HG03354 (cell line): ENCODE results near the gene CTTN.

Experiments used
- ATAC-seq: cut with Tn5 transposase; IDR thresholded peaks from one replicate; pipeline ENCODE4 v1.9.1; 2021; ENCODE audit warnings: mild to moderate bottlenecking; ENCODE audit not compliant: unreplicated experiment, poor library complexity, severe bottlenecking

CTTN gene

DNA sequence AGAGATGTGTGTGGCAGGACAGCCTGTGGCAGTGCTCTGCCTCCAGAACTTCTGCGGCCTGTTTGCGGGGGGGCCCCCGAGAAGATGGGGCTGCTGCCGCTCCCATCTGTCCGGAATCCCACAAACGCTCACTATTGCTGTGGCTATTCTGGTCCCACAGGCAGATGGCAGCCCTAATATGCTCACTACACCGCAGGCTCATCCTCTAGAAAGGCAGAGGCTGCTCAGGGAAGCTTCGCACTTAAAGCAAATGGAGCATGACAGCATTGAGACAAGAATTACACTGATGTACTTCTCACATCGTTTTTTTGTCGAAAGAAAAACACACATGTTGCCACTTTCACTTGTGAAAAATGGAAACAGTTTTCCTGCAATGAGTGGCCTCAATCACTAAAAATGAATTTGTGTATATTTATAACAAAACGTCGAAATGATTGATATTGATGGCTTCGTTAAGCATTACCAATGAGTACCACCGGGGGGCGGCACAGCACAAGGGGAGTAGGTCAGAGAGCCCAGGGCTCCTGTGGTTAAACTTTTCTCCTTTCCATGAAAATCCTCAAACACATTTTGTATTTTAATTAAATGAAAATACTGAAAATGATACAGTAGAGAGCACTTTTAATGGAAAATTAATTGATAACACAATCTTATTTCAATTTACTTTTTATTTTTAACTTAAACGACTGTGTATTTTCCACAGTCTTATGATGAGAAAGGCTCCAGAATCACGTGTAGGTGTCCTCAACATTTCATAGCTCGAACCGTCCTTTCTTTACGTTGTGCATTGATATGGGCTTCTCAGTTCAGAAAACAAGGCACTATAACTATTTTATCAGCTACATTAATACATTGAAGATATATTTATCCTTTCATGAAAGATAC lies 69.1 kb downstream of the CTTN start:
- ATAC-seq = no peak

DNA sequence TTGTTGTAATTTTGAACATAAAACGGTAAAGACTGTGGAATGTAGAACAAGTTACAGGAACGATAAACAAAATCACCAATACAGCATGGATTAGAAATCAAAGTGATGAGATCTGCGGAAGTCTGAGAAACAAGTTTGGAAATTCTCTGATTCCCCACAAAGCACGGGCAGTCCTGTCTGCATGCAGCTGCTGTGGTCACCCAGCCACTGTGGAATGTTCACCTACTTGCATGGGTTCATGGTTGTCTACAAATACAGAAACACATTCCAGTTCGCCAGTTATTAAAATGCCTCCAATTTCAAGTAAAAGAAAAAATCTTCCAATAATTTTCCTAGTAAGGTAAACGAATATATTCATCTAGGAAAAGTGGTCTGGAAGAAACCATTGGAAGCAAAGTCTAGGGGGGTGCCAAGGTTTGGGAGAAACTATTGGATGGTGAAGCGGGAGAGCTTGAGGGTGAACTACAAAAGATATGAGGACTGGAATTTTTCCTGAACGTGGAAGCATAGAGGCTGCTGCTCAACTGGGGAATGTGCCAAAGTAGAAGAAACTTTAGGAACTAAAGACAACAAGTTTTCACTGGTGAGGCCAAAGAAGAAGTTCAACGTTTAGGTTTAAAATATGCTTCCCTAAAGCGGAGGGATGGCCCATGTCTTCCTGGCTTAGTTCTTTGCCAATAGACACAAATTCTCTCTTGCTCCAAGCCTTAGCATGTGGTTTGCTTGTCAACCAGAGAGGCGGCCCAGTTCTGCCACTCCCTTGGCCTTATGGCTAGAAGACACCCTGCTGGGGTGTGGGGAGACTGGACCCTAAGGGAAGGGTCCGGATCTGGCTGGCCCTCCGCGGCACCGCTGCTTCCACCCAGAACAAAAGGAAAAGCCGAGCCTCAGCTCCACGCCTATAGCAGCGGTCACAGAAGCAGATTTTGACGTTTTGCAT lies 70.2 kb downstream of the CTTN start:
- no peak for ATAC-seq

DNA sequence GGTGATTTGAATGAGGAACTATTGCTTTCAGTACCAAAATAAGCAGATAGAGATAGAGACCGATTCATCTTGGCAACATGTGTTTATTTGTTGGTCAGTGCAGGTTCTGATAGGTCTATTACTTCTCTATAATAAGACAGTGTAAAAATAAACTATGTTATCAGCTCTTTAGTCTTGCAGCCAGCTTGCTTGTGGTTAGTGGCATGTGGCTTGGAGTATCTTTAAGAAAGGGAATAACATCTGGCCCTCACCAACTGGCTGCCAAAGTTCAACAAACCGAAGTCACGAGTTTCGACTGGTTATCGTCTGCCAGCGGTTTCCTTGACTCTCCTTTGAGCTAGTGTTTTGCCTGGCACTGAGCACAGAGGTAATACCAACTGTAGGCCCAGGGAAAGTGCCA lies 71.8 kb downstream of the CTTN start:
- peak; percentile 82 for ATAC-seq

DNA sequence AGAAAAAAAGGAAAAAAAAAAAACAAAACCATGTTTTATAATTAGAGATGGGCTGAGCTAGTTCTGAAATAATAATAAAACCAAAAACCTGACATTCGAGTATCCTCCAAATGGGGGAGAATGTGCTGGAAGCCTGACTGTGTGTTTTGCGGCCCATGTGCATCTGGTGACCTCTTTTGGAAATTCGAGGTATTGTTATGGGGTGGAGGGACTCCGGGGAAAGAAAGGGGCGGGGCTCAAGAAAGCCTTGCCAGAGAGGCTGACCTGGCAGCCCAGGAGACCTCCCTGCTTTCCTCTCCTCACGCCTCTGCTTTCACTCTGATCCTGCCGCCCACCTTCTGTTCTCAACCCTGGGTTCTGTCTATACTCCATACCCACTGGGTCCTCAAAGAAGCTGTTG lies 72.9 kb downstream of the CTTN start:
- ATAC-seq = no peak

DNA sequence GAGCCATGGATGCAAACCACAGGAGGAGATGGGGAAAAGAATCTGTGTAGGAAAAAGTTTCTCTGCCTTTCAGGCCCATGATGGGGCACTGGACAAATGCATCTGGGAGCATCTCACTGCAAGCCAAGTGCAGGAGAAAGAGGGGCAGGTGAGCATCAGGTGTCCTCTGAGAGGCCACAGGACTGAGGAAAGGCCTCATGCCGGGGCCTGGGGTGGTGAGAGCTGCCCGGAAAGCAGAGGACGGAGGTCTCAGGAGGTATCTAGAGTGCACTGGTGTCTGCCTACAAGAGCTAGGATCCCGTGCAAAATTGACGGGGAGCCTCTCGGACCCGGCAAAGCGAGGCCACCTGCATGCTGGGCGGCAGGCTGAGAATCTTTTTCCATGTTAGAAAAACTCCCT lies 73.9 kb downstream of the CTTN start:
- no peak for ATAC-seq

DNA sequence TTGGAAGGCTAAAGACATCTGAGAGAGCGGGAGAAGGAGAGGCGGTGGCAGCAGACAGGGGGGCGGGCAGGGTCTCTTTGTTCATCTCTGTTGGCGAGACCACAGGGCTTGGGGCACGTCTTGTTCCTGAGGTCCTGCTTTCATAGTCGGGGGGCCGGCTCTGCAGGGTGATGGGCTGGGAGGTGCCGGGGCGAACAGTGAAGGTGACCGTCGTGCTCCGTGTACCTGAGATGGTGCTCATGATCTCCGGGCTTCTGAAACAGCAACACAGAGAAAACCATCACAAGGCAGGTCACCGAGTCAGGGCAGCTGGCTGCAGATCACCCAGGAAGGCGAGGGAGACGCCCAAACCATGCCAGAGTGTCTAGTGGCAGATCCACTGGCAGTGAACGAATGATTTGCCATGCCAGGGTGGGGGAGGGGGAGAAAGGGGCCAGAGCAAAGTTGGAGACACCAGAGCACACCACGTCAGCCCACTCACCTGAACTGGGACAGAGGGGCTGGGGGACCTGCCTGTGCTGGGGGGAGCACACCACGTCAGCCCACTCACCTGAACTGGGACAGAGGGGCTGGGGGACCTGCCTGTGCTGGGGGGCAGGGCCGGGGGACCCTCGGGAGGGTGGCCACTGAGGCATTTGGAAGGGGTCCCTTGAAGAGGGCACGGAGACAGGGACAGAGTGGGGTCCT lies 75.0 kb downstream of the CTTN start:
- no peak for ATAC-seq

DNA sequence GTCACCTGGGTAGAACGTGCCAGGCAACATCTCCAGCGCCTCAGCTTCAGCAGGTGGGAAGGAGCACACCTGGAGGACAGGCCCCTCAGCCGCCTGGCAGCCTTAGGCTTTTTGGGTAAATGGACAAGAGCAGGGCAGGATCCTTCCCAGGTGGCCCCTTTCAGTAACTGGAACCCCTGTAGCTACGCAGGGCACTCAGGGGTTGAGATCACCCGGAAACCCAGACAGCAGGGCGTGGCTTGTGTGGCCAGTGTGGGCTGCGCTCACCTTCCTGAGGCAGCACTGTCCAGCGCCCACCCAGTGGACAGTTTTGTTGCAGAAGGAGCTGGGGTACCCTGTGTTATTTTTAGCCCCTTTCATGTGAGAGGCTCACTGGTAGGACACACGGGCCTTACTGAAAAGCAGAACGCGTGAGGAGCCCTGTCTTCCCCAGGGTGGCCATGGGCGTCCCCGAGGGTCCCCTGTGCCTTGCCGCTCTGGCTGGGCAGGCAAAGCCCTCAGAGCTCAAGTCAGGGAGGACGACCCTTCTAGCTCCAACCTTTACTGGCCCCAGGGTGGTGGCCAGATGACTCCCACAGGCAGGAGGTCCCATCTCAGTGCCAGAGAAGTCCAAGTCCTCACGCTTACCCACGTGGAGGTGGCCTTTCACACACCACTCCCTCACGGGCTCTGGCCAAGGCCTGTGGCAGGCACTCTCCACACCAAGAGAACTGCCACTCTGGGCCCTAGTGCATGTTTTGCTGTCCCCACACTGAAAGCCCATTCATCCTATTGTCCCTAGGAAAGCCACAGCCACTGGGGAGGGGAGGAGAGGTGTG lies 75.8 kb downstream of the CTTN start:
- ATAC-seq = no peak

DNA sequence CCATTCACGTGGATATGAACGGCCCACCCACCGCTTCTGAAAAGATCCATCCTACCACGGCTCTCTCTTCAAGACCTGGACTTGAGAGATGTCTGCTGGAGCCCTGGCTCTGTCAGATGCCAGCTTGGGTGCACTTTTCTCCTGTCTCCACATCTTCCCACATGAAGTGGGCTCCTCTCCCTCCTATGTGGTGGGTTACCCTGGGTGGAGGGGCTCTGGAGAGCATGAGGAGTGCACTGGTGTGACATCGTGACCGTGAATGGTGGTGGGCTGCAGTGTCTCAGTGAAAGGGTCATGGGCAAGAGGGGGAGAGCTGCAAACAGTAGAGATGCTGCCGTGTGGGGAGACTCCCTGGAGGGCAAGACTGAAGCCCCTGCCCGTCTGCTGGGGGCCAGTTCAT lies 76.4 kb downstream of the CTTN start:
- no peak for ATAC-seq

DNA sequence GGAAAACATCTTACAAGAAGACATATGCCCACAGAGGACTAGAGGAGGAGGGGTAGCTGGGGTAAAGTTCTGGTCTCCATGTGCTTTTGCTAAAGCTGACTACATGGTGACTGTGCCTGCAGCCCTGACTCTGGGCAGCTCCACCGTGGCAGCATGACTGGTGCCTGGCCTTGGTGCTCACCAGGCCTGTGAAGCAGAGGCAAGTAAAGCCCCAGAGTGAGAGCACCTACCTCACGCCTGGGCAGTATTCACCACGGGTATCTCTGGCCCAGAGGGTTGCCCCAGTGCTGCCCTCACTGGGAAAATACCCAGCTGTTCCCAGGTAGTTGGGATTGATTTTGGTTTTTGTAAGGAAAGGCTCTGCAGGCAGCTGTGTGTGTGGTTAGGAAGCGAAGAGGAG lies 78.3 kb downstream of the CTTN start:
- ATAC-seq = no peak

DNA sequence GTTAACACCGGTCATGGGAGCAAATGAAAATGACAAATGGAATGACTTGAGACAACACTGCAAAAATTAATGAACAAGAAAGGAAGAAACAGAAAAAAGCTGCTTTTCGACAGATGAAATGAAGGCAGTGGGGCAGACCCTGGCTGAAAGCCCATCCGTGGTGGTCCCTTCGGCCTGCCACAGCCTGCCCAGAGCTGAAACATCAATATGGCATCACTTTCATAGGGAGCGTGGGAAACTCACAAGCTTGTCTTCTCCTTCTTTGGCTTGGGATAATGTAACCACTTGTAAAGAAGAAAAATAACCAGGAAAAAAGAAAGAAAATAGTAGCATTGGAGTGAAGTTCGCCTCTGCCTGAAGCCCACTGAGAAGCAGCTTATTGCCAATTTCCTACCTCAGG lies 78.8 kb downstream of the CTTN start:
- no peak for ATAC-seq

DNA sequence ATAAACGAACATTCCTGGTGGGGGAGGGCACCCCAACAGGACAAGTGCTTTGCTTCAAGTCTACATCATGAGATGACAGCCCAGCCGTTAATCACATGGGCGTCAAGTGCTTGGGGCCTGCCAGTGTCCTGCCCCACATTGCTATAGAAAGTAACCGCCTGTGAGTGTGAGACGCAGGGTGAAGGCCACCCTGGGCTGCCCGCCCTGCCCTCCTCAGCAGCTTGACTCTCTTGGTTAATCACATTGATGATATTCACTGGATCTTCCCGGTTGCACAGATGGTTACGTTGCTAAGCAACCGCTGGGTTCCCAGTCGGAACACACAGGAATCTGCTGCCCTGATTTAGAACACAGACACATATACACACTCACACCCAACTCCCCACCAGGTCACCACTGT lies 79.3 kb downstream of the CTTN start:
- ATAC-seq = no peak

DNA sequence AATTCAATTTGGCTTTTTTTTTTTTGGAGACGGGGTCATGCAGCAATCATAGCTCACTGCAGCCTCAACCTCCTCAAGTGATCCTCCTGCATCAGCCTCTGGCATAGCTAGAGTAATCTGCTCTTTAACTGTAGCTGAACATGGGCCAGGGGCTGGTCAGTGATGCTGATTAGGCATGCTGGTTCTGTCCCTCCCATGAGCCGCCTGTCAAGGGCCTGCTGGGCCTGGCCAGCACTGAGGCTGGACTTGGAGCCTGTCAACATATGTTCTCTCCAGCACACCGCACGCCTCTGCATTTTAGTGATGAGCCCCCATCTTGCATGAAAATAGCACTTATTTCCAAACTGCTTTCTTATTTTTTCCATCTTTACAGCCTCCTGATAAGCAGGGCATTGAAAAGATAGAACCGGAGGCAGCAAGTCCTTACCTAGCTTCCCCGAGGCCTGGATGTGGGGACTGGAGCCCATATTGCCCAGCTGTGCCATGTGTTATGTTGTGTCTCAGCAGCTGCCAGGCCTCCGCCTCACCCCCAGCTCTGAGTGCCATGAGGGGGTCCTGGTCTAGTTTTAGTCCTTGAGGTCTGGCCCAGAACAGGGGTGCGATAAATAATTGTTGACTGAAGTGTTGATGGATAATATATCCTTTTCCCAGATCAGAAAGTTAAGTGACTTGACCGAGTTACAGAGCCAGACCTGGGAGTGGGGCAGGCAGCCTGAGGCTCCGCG lies 80.0 kb downstream of the CTTN start:
- no peak for ATAC-seq

DNA sequence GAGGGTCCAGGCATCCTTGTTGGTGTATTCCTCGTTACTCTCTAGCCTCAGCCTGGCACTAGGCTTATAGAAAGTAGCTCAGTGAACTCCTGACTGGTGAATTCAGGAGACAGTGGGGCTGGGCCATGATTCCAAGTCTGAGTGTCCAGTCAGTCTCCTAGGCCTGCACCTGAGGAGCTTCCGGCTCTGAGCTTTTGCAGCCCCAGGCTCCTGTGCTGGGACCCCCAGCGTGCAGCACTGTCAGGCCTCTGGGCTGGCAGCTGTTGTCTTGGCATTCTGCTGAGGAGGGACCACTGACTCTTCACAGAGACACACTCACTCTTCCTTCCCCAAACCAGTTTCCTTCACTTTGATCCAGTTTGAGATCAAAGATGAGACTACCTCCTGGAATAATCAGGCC lies 82.4 kb downstream of the CTTN start:
- ATAC-seq = no peak

DNA sequence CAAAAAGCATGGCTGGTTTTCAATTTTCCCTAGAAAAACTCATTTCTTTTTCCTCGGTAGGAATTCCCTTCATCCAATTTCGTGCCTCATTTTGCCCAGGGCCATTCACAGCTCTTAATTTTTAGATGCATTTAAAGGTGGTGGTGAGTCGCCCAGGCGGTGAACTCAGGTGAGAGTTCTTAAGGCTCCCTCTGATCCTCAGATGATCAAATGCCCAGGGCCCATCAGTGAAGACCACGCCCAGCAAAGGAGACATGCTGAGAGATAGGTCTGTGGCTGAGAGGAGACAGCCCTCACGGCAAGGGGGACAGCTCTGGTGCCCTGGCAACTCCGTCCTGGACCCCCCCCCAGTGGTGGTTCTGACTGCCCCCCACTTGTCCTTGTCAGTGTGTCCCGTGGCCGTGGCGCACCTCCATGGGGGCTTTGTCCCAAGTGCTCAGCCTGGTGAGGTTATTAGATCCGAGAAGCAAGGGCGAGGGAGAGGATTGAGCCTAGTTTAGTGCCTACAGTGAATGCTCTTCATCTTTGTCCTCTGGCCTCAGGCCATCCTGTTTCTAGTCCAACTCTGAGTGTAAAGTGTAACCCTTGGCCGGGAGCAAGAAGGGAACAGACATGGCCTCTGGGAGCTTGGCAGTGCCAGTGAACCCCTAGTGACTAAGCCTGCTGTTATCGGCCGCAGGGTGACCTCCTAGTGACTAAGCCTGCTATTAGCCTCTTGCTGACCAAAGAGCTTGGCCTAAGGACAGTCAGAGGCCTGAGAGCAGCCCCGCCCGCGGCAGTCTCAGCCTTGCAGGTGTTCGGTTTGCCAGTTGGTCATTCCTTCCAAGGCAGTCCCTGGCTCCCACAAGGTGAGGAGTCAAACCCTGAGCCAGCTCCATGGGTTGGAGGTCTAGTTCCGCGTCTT lies 83.5 kb downstream of the CTTN start:
- ATAC-seq = no peak

DNA sequence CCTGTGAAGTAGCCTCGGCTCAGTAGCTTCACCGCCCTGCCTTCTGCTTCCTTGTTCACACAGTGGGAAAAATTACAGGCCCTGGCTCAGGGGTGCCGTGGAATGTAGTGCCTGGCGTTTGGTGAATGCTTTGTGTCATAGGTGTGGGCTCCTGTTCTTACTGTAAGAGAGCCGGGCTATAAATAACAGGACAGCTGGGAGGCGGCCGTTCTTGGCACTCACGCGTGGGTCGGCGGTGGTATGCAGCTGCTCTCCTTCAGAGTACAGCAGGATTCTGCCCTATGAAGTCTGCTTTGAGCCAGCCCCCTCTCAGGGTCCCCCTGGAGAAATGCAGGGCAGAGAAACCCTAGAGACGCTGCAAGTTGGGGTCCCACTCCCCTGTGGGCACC lies 84.2 kb downstream of the CTTN start:
- no peak for ATAC-seq

DNA sequence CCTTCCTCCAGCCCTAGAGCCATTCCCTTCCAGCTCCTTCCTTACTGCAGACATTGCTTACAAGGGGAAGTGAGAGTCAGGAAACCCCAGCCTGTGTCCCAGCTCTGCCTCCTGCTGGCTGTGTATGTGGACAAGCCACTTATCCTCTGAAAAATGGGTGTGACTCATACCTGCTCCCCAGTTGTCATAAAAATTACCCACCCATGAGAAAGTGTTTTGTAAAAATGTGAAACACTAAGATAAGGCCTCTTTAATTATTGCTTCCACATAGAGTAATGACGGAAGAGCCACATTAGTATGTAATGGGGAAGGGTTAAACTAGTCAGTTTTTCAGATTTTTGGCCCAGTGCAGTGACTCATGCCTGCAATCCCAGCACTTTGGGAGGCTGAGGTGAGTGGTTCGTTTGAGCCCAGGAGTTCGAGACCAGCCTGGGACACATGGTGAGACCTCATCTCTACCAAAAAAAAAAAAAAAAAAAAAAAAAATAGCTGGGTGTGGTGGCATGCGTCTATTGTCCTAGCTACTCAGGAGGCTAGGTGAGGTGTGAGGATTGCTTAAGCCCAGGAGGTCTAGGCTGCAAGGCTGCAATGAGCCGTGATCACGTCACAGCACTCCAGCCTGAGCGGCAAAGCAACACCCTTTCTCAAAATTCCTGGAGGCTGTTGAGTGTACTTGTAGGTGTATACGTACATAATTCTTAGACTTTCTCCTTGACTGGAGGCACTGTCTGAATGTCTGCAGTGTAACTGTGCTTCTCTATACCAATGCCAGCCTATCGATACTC lies 84.9 kb downstream of the CTTN start:
- no peak for ATAC-seq

DNA sequence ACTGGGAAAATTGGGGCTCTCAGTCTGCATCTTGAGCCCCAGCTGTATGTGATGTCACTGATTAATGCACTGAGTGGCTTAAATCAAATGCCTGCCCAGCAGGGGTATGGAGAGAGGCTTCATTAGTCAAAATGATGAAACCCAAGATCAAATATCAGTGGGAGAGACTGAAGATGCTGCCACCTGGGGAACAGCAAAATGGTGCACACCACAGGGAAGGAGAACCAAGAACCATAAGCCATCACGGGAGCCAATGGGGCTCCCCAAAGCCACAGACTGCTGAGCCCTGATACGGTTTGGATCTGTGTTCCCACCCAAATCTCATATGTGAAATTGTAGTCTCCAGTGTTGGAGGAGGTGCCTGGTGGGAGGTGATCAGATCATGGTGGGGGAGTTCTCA lies 85.6 kb downstream of the CTTN start:
- ATAC-seq = no peak
